Activated B cell treated with CpG ODN at 0.5 μM for 24 hours (primary cell): Measurements from ENCODE around the gene COL19A1. TPM values are rescaled to one million over a fixed set of nuclear protein-coding genes. Genes with fewer than 3 reads are reported as not detected.
A peak's percentile ranks its signal among the peaks of the same experiment; 100 is the strongest.
"Not testable (repeated sequence)": the region's sequence is repeated elsewhere in the genome, so short reads cannot be mapped to it uniquely, and the experiment has no call there.

Experiments
- ATAC-seq: fragments of 200-7000 bp; cut with Tn5 transposase; one replicate; pipeline ENCODE4 v1.10.0; 2021; ENCODE audit warnings: low read depth, mild to moderate bottlenecking, moderate library complexity
- CTCF ChIA-PET: fragments of 350-600 bp; sonication (Branson Sonifier 250); formaldehyde crosslinking; loops from one replicate; lab custom pipeline; 2021; ENCODE audit warnings: antibody characterized with exemption; lab: Charles Lee
- POLR2A ChIA-PET: fragments of 350-600 bp; sonication (Branson Sonifier 250); formaldehyde crosslinking; loops from one replicate; lab custom pipeline; 2021; ENCODE audit warnings: antibody characterized with exemption; lab: Charles Lee
- DNase-seq: peaks from one replicate; pipeline ENCODE4 v3.0.0; 2022
- H3K27ac Mint-ChIP-seq: one replicate; pipeline ENCODE4 v1.8.0; 2020; ENCODE audit warnings: mixed read lengths
- H3K27me3 Mint-ChIP-seq: one replicate; pipeline ENCODE4 v1.8.0; 2021; ENCODE audit warnings: mixed read lengths
- H3K36me3 Mint-ChIP-seq: one replicate; pipeline ENCODE4 v1.8.0; 2021; ENCODE audit warnings: low read depth, mixed read lengths
- H3K4me1 Mint-ChIP-seq: one replicate; pipeline ENCODE4 v1.8.0; 2021; ENCODE audit warnings: mixed read lengths
- H3K4me3 Mint-ChIP-seq: one replicate; pipeline ENCODE4 v1.8.0; 2020; ENCODE audit warnings: mild to moderate bottlenecking, mixed read lengths
- H3K9me3 Mint-ChIP-seq: one replicate; pipeline ENCODE4 v1.8.0; 2020; ENCODE audit warnings: mixed read lengths
- CTCF ChIP-seq: fragments of 200-600 bp; IDR thresholded peaks from one replicate; pipeline ENCODE4 v1.8.0; 2022; ENCODE audit warnings: antibody characterized with exemption, mild to moderate bottlenecking
- intact Hi-C: fragments of 100-400 bp; cut with micrococcal nuclease; formaldehyde crosslinking; loops from one replicate; pipeline ENCODE4 v1.15.1; 2024
- total RNA-seq: library from RNA; stranded (reverse); gene quantifications from 2 replicates; pipeline ENCODE4 v1.2.3, GENCODE V29; 2022

The COL19A1 gene
- total RNA-seq, 1 donor from 2014 or later = 54.4 TPM

GRCh38 chr6:69985180-69985579, 118.8 kb downstream of the COL19A1 start:
- intact Hi-C loops = loop anchor here (1.0 to 2.0 kb wide), 2 partner anchors 118 to 150 kb away; partner anchors contain the start of gene COL19A1
- ChIA-PET POLR2A (interaction anchor here (1.0 kb wide), 1 partner anchor 118 kb away, joined by 6 read pairs; no protein-coding TSS in a partner anchor), CTCF (no interaction called here)
- peak; percentile 42 for ATAC-seq
- Mint-ChIP-seq H3K9me3 (no peaks in the 10 kb centered on the region), H3K4me3 (no peak overlapping the region), H3K27ac (peak overlapping the region; percentile 46), H3K36me3 (peaks cover 11% of the 10 kb centered on the region), H3K4me1 (peaks cover 36% of the 10 kb centered on the region), H3K27me3 (no peaks in the 10 kb centered on the region)
- TF ChIP-seq CTCF = no peak
- no peak for DNase-seq

DNA sequence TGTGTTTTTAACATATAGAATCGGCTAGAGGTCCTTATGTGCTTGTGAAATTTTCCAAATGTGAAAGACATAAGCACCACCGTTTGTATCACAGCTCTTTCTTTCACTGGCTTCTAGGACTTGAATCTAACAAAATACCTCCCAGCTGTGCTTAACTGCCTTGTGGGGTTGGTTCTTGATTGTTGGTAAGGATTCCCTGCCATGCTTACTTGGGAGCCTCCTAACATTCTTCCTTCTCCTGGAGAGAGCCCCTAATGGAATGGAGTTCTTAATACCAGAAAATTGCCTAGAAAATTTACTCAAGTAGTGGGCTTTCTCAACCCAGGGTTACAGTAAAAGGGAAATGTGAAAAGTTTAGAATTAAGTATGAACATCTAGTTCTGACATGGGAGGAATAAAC, 121.2 kb downstream of the COL19A1 start:
- Mint-ChIP-seq H3K4me1 (peaks cover 37% of the 10 kb centered on the region), H3K27me3 (no peaks in the 10 kb centered on the region), H3K27ac (no peak overlapping the region), H3K36me3 (peaks cover 19% of the 10 kb centered on the region), H3K4me3 (no peak overlapping the region), H3K9me3 (peaks cover 6% of the 10 kb centered on the region)
- ATAC-seq (no peak), DNase-seq (no peak)
- TF ChIP-seq CTCF = no peak
- POLR2A ChIA-PET = no interaction called here
- intact Hi-C loops = no loop called here
- CTCF ChIA-PET = no interaction called here

- CTCF ChIA-PET = no interaction called here
- Mint-ChIP-seq H3K4me1 (peaks cover 40% of the 10 kb centered on the region), H3K27me3 (no peaks in the 10 kb centered on the region), H3K36me3 (peaks cover 28% of the 10 kb centered on the region), H3K27ac (peak overlapping the region; percentile 75), H3K9me3 (peaks cover 6% of the 10 kb centered on the region), H3K4me3 (no peak overlapping the region)
- no peak for ATAC-seq
- intact Hi-C loops = no loop called here
- no peak for TF ChIP-seq CTCF
- POLR2A ChIA-PET = no interaction called here
- no peak for DNase-seq
These were observed 122.2 kb downstream of the COL19A1 start for GRCh38 chr6:69988458-69989126.

DNA sequence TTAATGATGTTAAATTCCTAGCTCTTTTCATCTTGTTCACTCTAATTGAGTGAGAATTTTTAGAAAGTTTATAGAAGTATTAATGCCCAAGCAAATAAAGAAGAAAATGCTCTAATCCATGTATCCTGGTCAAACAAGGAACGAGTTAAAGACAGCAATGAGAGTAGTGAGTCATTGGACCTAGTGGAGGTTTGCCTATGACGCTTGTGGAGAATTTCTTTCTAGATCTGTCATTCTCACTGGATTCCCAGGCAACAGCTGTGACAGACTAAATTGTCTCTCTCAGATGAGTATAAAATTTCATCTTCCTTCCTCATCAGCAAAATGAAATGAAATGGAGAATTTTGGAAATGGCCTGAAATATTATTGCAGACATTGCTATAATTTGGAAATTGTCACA, 127.9 kb downstream of the COL19A1 start:
- Mint-ChIP-seq H3K4me1 (peaks cover 6% of the 10 kb centered on the region), H3K4me3 (no peak overlapping the region), H3K36me3 (peaks cover 49% of the 10 kb centered on the region), H3K9me3 (peaks cover 6% of the 10 kb centered on the region), H3K27me3 (no peaks in the 10 kb centered on the region), H3K27ac (no peak overlapping the region)
- ATAC-seq = no peak
- no peak for DNase-seq
- TF ChIP-seq CTCF = no peak
- intact Hi-C loops = no loop called here
- ChIA-PET POLR2A (no interaction called here), CTCF (interaction anchor here (0.6 kb wide), 1 partner anchor 158 kb away, joined by 3 read pairs; no protein-coding TSS in a partner anchor)

GRCh38 chr6:70008189-70008588, 141.8 kb downstream of the COL19A1 start:
- intact Hi-C loops = no loop called here
- ATAC-seq (no peak), DNase-seq (no peak)
- Mint-ChIP-seq H3K9me3 (peaks cover 8% of the 10 kb centered on the region), H3K27ac (no peak overlapping the region), H3K4me3 (no peak overlapping the region), H3K4me1 (no peaks in the 10 kb centered on the region), H3K27me3 (no peaks in the 10 kb centered on the region), H3K36me3 (peaks cover 50% of the 10 kb centered on the region)
- ChIA-PET POLR2A (no interaction called here), CTCF (no interaction called here)
- TF ChIP-seq CTCF = no peak

DNA sequence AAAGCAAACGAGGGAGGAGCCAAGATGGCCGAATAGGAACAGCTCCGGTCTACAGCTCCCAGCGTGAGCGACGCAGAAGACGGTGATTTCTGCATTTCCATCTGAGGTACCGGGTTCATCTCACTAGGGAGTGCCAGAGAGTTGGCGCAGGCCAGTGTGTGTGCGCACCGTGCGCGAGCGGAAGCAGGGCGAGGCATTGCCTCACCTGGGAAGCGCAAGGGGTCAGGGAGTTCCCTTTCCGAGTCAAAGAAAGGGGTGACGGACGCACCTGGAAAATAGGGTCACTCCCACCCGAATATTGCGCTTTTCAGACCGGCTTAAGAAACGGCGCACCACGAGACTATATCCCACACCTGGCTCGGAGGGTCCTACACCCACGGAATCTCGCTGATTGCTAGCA, 144.0 kb downstream of the COL19A1 start:
- POLR2A ChIA-PET, intact Hi-C loops, H3K4me3 Mint-ChIP-seq, H3K27me3 Mint-ChIP-seq, ATAC-seq, DNase-seq, H3K27ac Mint-ChIP-seq, H3K4me1 Mint-ChIP-seq, H3K9me3 Mint-ChIP-seq, CTCF ChIA-PET: not testable (repeated sequence)
- peaks cover 31% of the 10 kb centered on the region for H3K36me3 Mint-ChIP-seq

DNA sequence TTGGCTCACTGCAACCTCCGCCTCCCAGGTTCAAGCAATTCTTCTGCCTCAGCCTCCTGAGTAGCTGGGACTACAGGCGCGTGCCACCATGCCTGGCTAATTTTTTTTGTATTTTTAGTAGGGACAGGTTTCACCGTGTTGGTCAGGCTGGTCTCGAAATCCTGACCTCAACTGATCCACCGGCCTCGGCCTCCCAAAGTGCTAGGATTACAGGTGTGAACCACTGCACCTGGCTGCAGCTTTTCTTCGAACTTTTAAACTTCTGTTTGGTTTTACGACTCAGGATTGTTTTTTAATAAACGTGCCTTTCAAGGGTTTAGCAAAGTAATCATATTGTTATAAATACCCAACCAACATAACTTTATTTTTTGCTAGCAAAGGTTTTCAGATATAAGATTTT, 156.8 kb downstream of the COL19A1 start:
- ATAC-seq = not testable (repeated sequence)

More for the DNA sequence above, 156.8 kb downstream of the COL19A1 start:
- H3K4me3 Mint-ChIP-seq, H3K9me3 Mint-ChIP-seq, H3K27me3 Mint-ChIP-seq, H3K27ac Mint-ChIP-seq, H3K4me1 Mint-ChIP-seq, intact Hi-C loops, POLR2A ChIA-PET, DNase-seq: not testable (repeated sequence)
- CTCF ChIA-PET = interaction anchor here (0.7 kb wide), 1 partner anchor 935 kb away, joined by 3 read pairs; no protein-coding TSS in a partner anchor
- peaks cover 30% of the 10 kb centered on the region for H3K36me3 Mint-ChIP-seq
